HCT116 (cell line): ENCODE data around the gene MTUS2. TPM values are rescaled to one million over a fixed set of nuclear protein-coding genes. Genes with fewer than 3 reads are reported as not detected.

Experiments used
- ATAC-seq: fragments of 200-7000 bp; cut with Tn5 transposase; 2 replicates; pipeline ENCODE4 v1.9.1; 2020; ENCODE audit warnings: mild to moderate bottlenecking, moderate library complexity
- BruUV-seq: library from RNA; stranded (reverse); fragments of 400-500 nt; replicated peaks from 2 replicates; lab custom pipeline; 2021; lab: Mats Ljungman, UMichigan
- CTCF ChIA-PET: fragments of 300-600 bp; sonication (Branson Sonifier 250); formaldehyde crosslinking; loops from one replicate; lab custom pipeline; 2021; ENCODE audit warnings: antibody characterized with exemption; lab: Charles Lee
- POLR2A ChIA-PET: fragments of 300-600, 350-600 bp; sonication (Branson Sonifier 250); formaldehyde crosslinking; loops from one replicate; lab custom pipeline; 2021; ENCODE audit warnings: antibody characterized with exemption; lab: Charles Lee
- RAD21 ChIA-PET, 2 experiments: fragments of 300-600 bp; sonication (Branson Sonifier 250); formaldehyde crosslinking; loops; one replicate each; lab custom pipeline; 2023; ENCODE audit warnings: low total read pairs in 2 of 2; ENCODE audit not compliant: uncharacterized antibody in 2 of 2, unreplicated experiment in 2 of 2, low non-redundant PET in 1 of 2; lab: Charles Lee
- DNase-seq: peaks from one replicate; pipeline ENCODE4 v3.0.0-alpha.2; 2010; ENCODE audit warnings: low read depth, low spot score
- H2AFZ ChIP-seq: fragments of 200-600 bp; shearing (Covaris generic), sonication (generic); 2 replicates; pipeline ENCODE4 v1.6.1; 2017; ENCODE audit warnings: low read depth, mixed run types, mixed read lengths, antibody characterized with exemption, low read length; ENCODE audit not compliant: poor library complexity, severe bottlenecking
- H3K27ac ChIP-seq: 2 replicates; pipeline ENCODE4 v1.5.1; 2012; ENCODE audit warnings: low read depth, low read length
- H3K27me3 ChIP-seq: fragments of 200-600 bp; sonication (generic); 2 replicates; pipeline ENCODE4 v1.6.1; 2016; ENCODE audit warnings: mixed run types, low read length, mixed read lengths; ENCODE audit not compliant: insufficient read depth
- H3K36me3 ChIP-seq, 2 experiments: fragments of 200-500 bp in 1 of 2; fragments of 200-600 bp in 1 of 2; sonication (Bioruptor generic) in 1 of 2; sonication (generic) in 1 of 2; 2 replicates each; pipeline versions ENCODE4 v1.5.1 to v1.6.1; 2014 to 2016; ENCODE audit warnings: low read length in 2 of 2, inconsistent platforms in 1 of 2, mixed read lengths in 1 of 2, mixed run types in 1 of 2; ENCODE audit not compliant: insufficient read depth in 2 of 2, control insufficient read depth in 1 of 2
- H3K4me1 ChIP-seq, 2 experiments: fragments of 200-600 bp in 1 of 2; sonication (generic) in 1 of 2; 2 replicates each; pipeline versions ENCODE4 v1.5.1 to v1.6.1; 2012 to 2017; ENCODE audit warnings: low read length in 2 of 2, inconsistent platforms in 1 of 2, mild to moderate bottlenecking in 1 of 2, mixed read lengths in 1 of 2, mixed run types in 1 of 2, moderate library complexity in 1 of 2; ENCODE audit not compliant: insufficient read depth in 2 of 2, control insufficient read depth in 1 of 2
- H3K4me2 ChIP-seq: fragments of 200-600 bp; sonication (generic); 2 replicates; pipeline ENCODE4 v1.6.1; 2017; ENCODE audit warnings: mixed run types, low read length, mixed read lengths
- H3K4me3 ChIP-seq, 2 experiments: fragments of 200-600 bp in 1 of 2; sonication (generic) in 1 of 2; replicated peaks in 1 of 2; 2 replicates each; pipeline ENCODE4 v1.5.1; 2011 to 2016; ENCODE audit warnings: low read length in 2 of 2, control low read depth in 1 of 2, low read depth in 1 of 2, mild to moderate bottlenecking in 1 of 2, mixed read lengths in 1 of 2, mixed run types in 1 of 2
- H3K79me2 ChIP-seq: fragments of 200-600 bp; sonication (generic); 2 replicates; pipeline ENCODE4 v1.6.1; 2017; ENCODE audit warnings: mild to moderate bottlenecking, mixed run types, low read length, moderate library complexity, mixed read lengths; ENCODE audit not compliant: insufficient read depth
- H3K9ac ChIP-seq: fragments of 200-600 bp; sonication (generic); 2 replicates; pipeline ENCODE4 v1.6.1; 2016; ENCODE audit warnings: low read length, mixed read lengths
- H3K9me2 ChIP-seq: fragments of 200-600 bp; sonication (generic), shearing (Covaris generic); 2 replicates; pipeline ENCODE4 v1.6.1; 2017; ENCODE audit warnings: mixed run types, mild to moderate bottlenecking, moderate library complexity; ENCODE audit not compliant: insufficient read depth
- H3K9me3 ChIP-seq, 2 experiments: fragments of 200-500 bp in 1 of 2; fragments of 200-600 bp in 1 of 2; sonication (Bioruptor generic) in 1 of 2; sonication (generic) in 1 of 2; 2 replicates each; pipeline ENCODE4 v1.6.1; 2014 to 2017; ENCODE audit warnings: low read length in 2 of 2, mixed read lengths in 2 of 2, inconsistent platforms in 1 of 2, low read depth in 1 of 2, mild to moderate bottlenecking in 1 of 2, mixed run types in 1 of 2, moderate library complexity in 1 of 2; ENCODE audit not compliant: control insufficient read depth in 1 of 2, insufficient read depth in 1 of 2
- H4K20me1 ChIP-seq: fragments of 200-600 bp; sonication (generic), shearing (Covaris generic); 2 replicates; pipeline ENCODE4 v1.6.1; 2017; ENCODE audit warnings: mixed run types, mild to moderate bottlenecking, moderate library complexity; ENCODE audit not compliant: insufficient read depth
- ATF3 ChIP-seq: IDR thresholded peaks from 2 replicates; pipeline ENCODE4 v1.6.1; 2012
- CTCF ChIP-seq, 3 experiments: fragments of 200-600 bp in 1 of 3; sonication (generic) in 1 of 3; IDR thresholded peaks in 2 of 3; conservative IDR thresholded peaks in 1 of 3; 2 replicates each; pipeline ENCODE4 v1.5.1; 2012 to 2017; ENCODE audit warnings: low read depth in 2 of 3, low read length in 2 of 3, antibody characterized with exemption in 1 of 3, borderline replicate concordance in 1 of 3, control low read depth in 1 of 3, mild to moderate bottlenecking in 1 of 3, mixed read lengths in 1 of 3, mixed run types in 1 of 3, moderate library complexity in 1 of 3; ENCODE audit not compliant: insufficient read depth in 1 of 3
- ELF1 ChIP-seq: IDR thresholded peaks from 2 replicates; pipeline ENCODE4 v1.6.1; 2012; ENCODE audit warnings: low read depth, borderline replicate concordance
- EZH2 ChIP-seq: fragments of 200-600 bp; sonication (generic); IDR thresholded peaks from 2 replicates; pipeline ENCODE4 v1.6.1; 2017; ENCODE audit warnings: antibody characterized with exemption, mixed run types
- EZH2phosphoT487 ChIP-seq: fragments of 200-600 bp; IDR thresholded peaks from 2 replicates; pipeline ENCODE4 v1.6.1; 2018; ENCODE audit warnings: antibody characterized with exemption, borderline replicate concordance
- FOSL1 ChIP-seq: IDR thresholded peaks from 2 replicates; pipeline ENCODE4 v1.6.1; 2012; ENCODE audit warnings: low read depth
- MAX ChIP-seq: IDR thresholded peaks from 2 replicates; pipeline ENCODE4 v1.6.1; 2012
- POLR2A ChIP-seq: IDR thresholded peaks from 2 replicates; pipeline ENCODE4 v1.7.0; 2011; ENCODE audit warnings: borderline replicate concordance; ENCODE audit not compliant: insufficient read depth, insufficient read length; ENCODE audit errors: extremely low read depth
- POLR2AphosphoS5 ChIP-seq: IDR thresholded peaks from 2 replicates; pipeline ENCODE4 v1.6.1; 2011; ENCODE audit warnings: mild to moderate bottlenecking, low read depth, low read length, moderate library complexity
- SIN3A ChIP-seq: IDR thresholded peaks from 2 replicates; pipeline ENCODE4 v1.6.1; 2012; ENCODE audit warnings: low read depth
- SP1 ChIP-seq: IDR thresholded peaks from 2 replicates; pipeline ENCODE4 v1.6.1; 2012; ENCODE audit warnings: low read depth
- SRF ChIP-seq: IDR thresholded peaks from 2 replicates; pipeline ENCODE4 v1.6.1; 2012; ENCODE audit warnings: low read depth
- ZBTB33 ChIP-seq: IDR thresholded peaks from 2 replicates; pipeline ENCODE4 v1.6.1; 2011; ENCODE audit warnings: mild to moderate bottlenecking, low read length, moderate library complexity; ENCODE audit not compliant: insufficient replicate concordance; ENCODE audit errors: extremely low read depth
- ZFX ChIP-seq: fragments of 450-650 bp; IDR thresholded peaks from 2 replicates; pipeline ENCODE4 v1.6.1; 2017
- ZNF274 ChIP-seq: fragments of 200-500 bp; sonication (Bioruptor generic); IDR thresholded peaks from 2 replicates; pipeline ENCODE4 v1.6.1; 2014; ENCODE audit warnings: mild to moderate bottlenecking, low read depth, low read length, inconsistent platforms
- intact Hi-C: fragments of 100-400 bp; cut with micrococcal nuclease; formaldehyde crosslinking; loops from 2 replicates; pipeline ENCODE4 v1.10.0; 2022
- total RNA-seq: library from RNA; stranded (reverse); gene quantifications from one replicate; pipeline ENCODE4 v1.2.1, GENCODE V29; 2021; ENCODE audit not compliant: unreplicated experiment

The MTUS2 gene
- total RNA-seq, 1 experiment from 2014 or later, result 0.02 TPM

- intact Hi-C loops, result no loop called here
- RAD21 ChIA-PET, result no interaction called here
- Histone ChIP-seq H3K27ac (no peak overlapping the region), H3K4me2 (no peak overlapping the region), H3K9me3 (no peaks in the 10 kb centered on the region), H3K4me1 (no peaks in the 10 kb centered on the region), H3K9me2 (no peaks in the 10 kb centered on the region), H3K36me3 (no peaks in the 10 kb centered on the region), H3K27me3 (peaks cover 10% of the 10 kb centered on the region; the same call in 1 of the 2 replicates), H3K4me3 (no peak overlapping the region), H4K20me1 (no peaks in the 10 kb centered on the region), H3K9ac (no peak overlapping the region), H2AFZ (no peak overlapping the region), H3K79me2 (no peaks in the 10 kb centered on the region)
- TF ChIP-seq POLR2A, result no peak
- no peak for TF ChIP-seq SRF
- TF ChIP-seq ELF1, result no peak
- TF ChIP-seq CTCF (IDR thresholded peaks at IDR 0.05 in 2 of 3, conservative IDR thresholded peaks at IDR 0.05 in 1 of 3; ENCODE audit: borderline replicate concordance in 1 of 3, insufficient read depth in 1 of 3, low read depth in 2 of 3, low read length in 2 of 3), result no peak
- TF ChIP-seq FOSL1, result no peak
- TF ChIP-seq SIN3A, result no peak
- TF ChIP-seq SP1, result no peak
- no peak for TF ChIP-seq POLR2AphosphoS5
- TF ChIP-seq ZBTB33, result no peak
- no peak for TF ChIP-seq ATF3
- TF ChIP-seq EZH2, result no peak
- no peak for TF ChIP-seq ZNF274
- no peak for TF ChIP-seq EZH2phosphoT487
- no peak for TF ChIP-seq MAX
- no peak for TF ChIP-seq ZFX
- CTCF ChIA-PET, result no interaction called here
- POLR2A ChIA-PET, result no interaction called here
- DNase-seq, result no peak
- no peak for ATAC-seq
- BruUV-seq, result no TSS peak
These were observed 345.1 kb downstream of the MTUS2 start for GRCh38 chr13:29165216-29165615.
